PC-3 (cell line): ENCODE results near the gene MORN1. TPM values are rescaled to one million over a fixed set of nuclear protein-coding genes. Genes with fewer than 3 reads are reported as not detected.

Experiments
- ATAC-seq: fragments of 200-7000 bp; cut with Tn5 transposase; 2 replicates; pipeline ENCODE4 v1.9.1; 2020; ENCODE audit warnings: mild to moderate bottlenecking, moderate library complexity
- BruUV-seq: library from RNA; stranded (reverse); fragments of 400-500 nt; replicated peaks from 2 replicates; lab custom pipeline; 2021; lab: Mats Ljungman, UMichigan
- CTCF ChIA-PET: fragments of 300-600 bp; sonication (Branson Sonifier 250); formaldehyde crosslinking; loops from one replicate; lab custom pipeline; 2022; ENCODE audit warnings: antibody characterized with exemption; lab: Charles Lee
- POLR2A ChIA-PET: fragments of 300-600 bp; sonication (Branson Sonifier 250); formaldehyde crosslinking; loops from one replicate; lab custom pipeline; 2022; ENCODE audit warnings: antibody characterized with exemption; ENCODE audit not compliant: unreplicated experiment; lab: Charles Lee
- DNase-seq: peaks from one replicate; pipeline ENCODE4 v3.0.0-alpha.2; 2015
- H2AFZ ChIP-seq: fragments of 300-600 bp; sonication (generic); 2 replicates; pipeline ENCODE4 v1.6.0; 2016; ENCODE audit warnings: antibody characterized with exemption, low read length
- H3F3A ChIP-seq: fragments of 300-600 bp; sonication (generic); one replicate; pipeline ENCODE4 v1.6.0; 2017; ENCODE audit warnings: antibody characterized with exemption, low read length, control low read depth, mild to moderate bottlenecking; ENCODE audit not compliant: unreplicated experiment
- H3K27ac ChIP-seq: fragments of 300-600 bp; sonication (generic); 2 replicates; pipeline ENCODE4 v1.5.1; 2016; ENCODE audit warnings: mild to moderate bottlenecking, low read length
- H3K27me3 ChIP-seq: fragments of 300-600 bp; sonication (generic); 2 replicates; pipeline ENCODE4 v1.6.1; 2016; ENCODE audit warnings: low read length, mixed read lengths
- H3K36me3 ChIP-seq: fragments of 300-600 bp; sonication (generic); 2 replicates; pipeline ENCODE4 v1.6.1; 2016; ENCODE audit warnings: low read depth, mixed run types, low read length, mixed read lengths
- H3K4me1 ChIP-seq: fragments of 300-600 bp; sonication (generic); 2 replicates; pipeline ENCODE4 v1.5.1; 2016; ENCODE audit warnings: low read length; ENCODE audit not compliant: insufficient read depth
- H3K4me2 ChIP-seq: fragments of 300-600 bp; sonication (generic); 2 replicates; pipeline ENCODE4 v1.6.0; 2016; ENCODE audit warnings: low read length
- H3K4me3 ChIP-seq: fragments of 300-600 bp; sonication (generic); 2 replicates; pipeline ENCODE4 v1.5.1; 2016; ENCODE audit warnings: mild to moderate bottlenecking, low read length, mixed read lengths
- H3K79me2 ChIP-seq: fragments of 300-600 bp; sonication (generic); 2 replicates; pipeline ENCODE4 v1.6.1; 2017; ENCODE audit warnings: low read length, mixed read lengths
- H3K9ac ChIP-seq: fragments of 300-600 bp; sonication (generic); 2 replicates; pipeline ENCODE4 v1.6.0; 2016; ENCODE audit warnings: mild to moderate bottlenecking, low read length
- H3K9me2 ChIP-seq: fragments of 300-600 bp; sonication (generic); replicated peaks from 2 replicates; pipeline ENCODE4 v1.6.1; 2016; ENCODE audit warnings: mixed run types, low read length, mixed read lengths
- H3K9me3 ChIP-seq: fragments of 300-600 bp; sonication (generic); 2 replicates; pipeline ENCODE4 v1.6.1; 2016; ENCODE audit warnings: low read length, mixed read lengths
- H4K20me1 ChIP-seq: fragments of 300-600 bp; sonication (generic); 2 replicates; pipeline ENCODE4 v1.6.1; 2016; ENCODE audit warnings: low read length, mixed read lengths
- CTCF ChIP-seq: fragments of 300-600 bp; sonication (generic); conservative IDR thresholded peaks from 2 replicates; pipeline ENCODE4 v1.5.1; 2017; ENCODE audit warnings: antibody characterized with exemption, low read depth, mild to moderate bottlenecking, low read length
- EZH2 ChIP-seq: fragments of 300-600 bp; sonication (generic); IDR thresholded peaks from one replicate; pipeline ENCODE4 v1.6.1; 2017; ENCODE audit warnings: antibody characterized with exemption, mild to moderate bottlenecking, low read length; ENCODE audit not compliant: unreplicated experiment
- EZH2phosphoT487 ChIP-seq: fragments of 300-600 bp; sonication (generic); IDR thresholded peaks from 2 replicates; pipeline ENCODE4 v1.6.1; 2018; ENCODE audit warnings: mild to moderate bottlenecking, antibody characterized with exemption, low read length, borderline replicate concordance
- intact Hi-C: fragments of 100-400 bp; cut with micrococcal nuclease; formaldehyde crosslinking; loops from 2 replicates; pipeline ENCODE4 v1.9.0; 2023
- total RNA-seq: library from RNA; depleted of rRNA; stranded (reverse); fragments of >200 nt; gene quantifications from 2 replicates; pipeline ENCODE4 v1.2.3, GENCODE V29; 2014

The MORN1 gene
- total RNA-seq, 1 experiment from 2014 or later = 11.2 TPM

- Histone ChIP-seq H3K4me3 (no peak overlapping the region), H3K27me3 (no peaks in the 10 kb centered on the region), H3F3A (no peaks in the 10 kb centered on the region), H3K4me1 (peaks cover 12% of the 10 kb centered on the region), H3K79me2 (no peaks in the 10 kb centered on the region), H3K9ac (no peak overlapping the region), H3K9me2 (no peaks in the 10 kb centered on the region), H3K36me3 (no peaks in the 10 kb centered on the region), H3K9me3 (no peaks in the 10 kb centered on the region), H3K27ac (no peak overlapping the region), H3K4me2 (no peak overlapping the region), H2AFZ (no peak overlapping the region), H4K20me1 (no peaks in the 10 kb centered on the region)
- ChIA-PET CTCF (no interaction called here), POLR2A (no interaction called here)
- no peak for ATAC-seq
- intact Hi-C loops = no loop called here
- DNase-seq = no peak
- TF ChIP-seq CTCF (no peak), EZH2phosphoT487 (no peak), EZH2 (no peak)
- no TSS peak for BruUV-seq
Measured at GRCh38 chr1:2375923-2376260, 15.5 kb downstream of the MORN1 start.

- TF ChIP-seq EZH2phosphoT487 = no peak
- TF ChIP-seq EZH2 = no peak
- no peak for TF ChIP-seq CTCF
- H3K9me3 ChIP-seq = no peaks in the 10 kb centered on the region
- no peaks in the 10 kb centered on the region for H3K27me3 ChIP-seq
- ChIA-PET CTCF (no interaction called here), POLR2A (no interaction called here)
- DNase-seq (no peak), ATAC-seq (no peak)
- no peaks in the 10 kb centered on the region for H3K36me3 ChIP-seq
- no peaks in the 10 kb centered on the region for H3K79me2 ChIP-seq
- H3K4me1 ChIP-seq = peaks cover 12% of the 10 kb centered on the region
- H3K9me2 ChIP-seq = no peaks in the 10 kb centered on the region
- BruUV-seq = no TSS peak
- no peak overlapping the region for H3K27ac ChIP-seq
- intact Hi-C loops = no loop called here
- H3K9ac ChIP-seq = no peak overlapping the region
- H3K4me2 ChIP-seq = no peak overlapping the region
- H4K20me1 ChIP-seq = no peaks in the 10 kb centered on the region
- H2AFZ ChIP-seq = no peak overlapping the region
- no peaks in the 10 kb centered on the region for H3F3A ChIP-seq
- no peak overlapping the region for H3K4me3 ChIP-seq
Measured at GRCh38 chr1:2375246-2375922, 16.0 kb downstream of the MORN1 start.
